NCI-H446 treated with DMSO at 0.1 percent for 48 hours (cell line): ENCODE results near the gene LRIG1.
A peak's percentile ranks its signal among the peaks of the same experiment; 100 is the strongest.
"Not testable (repeated sequence)": the region's sequence is repeated elsewhere in the genome, so short reads cannot be mapped to it uniquely, and the experiment has no call there.

Experiments used
- DNase-seq: peaks from one replicate; lab custom pipeline; 2025; lab: John Stamatoyannopoulos, UW

The LRIG1 gene

GRCh38 chr3:66421893-66422292, 78.9 kb downstream of the LRIG1 start:
- not testable (repeated sequence) for DNase-seq

DNA sequence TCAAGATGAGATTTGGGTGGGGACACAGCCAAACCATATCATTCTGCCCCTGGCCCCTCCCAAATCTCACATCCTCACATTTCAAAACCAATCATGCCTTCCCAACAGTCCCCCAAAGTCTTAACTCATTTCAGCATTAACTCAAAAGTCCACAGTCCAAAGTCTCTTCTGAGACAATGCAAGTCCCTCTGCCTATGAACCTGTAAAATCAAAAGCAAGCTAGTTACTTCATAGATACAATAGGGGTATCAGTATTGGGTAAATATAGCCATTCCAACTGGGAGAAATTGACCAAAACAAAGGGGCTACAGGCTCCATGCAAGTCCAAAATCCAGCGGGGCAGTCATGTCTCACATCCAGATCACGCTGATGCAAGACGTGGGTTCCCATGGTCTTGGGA, 79.7 kb downstream of the LRIG1 start:
- DNase-seq = not testable (repeated sequence)

- DNase-seq = no peak
Observed at GRCh38 chr3:66419036-66419435, 81.8 kb downstream of the LRIG1 start.

GRCh38 chr3:66418475-66418931, 82.3 kb downstream of the LRIG1 start:
- no peak for DNase-seq

DNA sequence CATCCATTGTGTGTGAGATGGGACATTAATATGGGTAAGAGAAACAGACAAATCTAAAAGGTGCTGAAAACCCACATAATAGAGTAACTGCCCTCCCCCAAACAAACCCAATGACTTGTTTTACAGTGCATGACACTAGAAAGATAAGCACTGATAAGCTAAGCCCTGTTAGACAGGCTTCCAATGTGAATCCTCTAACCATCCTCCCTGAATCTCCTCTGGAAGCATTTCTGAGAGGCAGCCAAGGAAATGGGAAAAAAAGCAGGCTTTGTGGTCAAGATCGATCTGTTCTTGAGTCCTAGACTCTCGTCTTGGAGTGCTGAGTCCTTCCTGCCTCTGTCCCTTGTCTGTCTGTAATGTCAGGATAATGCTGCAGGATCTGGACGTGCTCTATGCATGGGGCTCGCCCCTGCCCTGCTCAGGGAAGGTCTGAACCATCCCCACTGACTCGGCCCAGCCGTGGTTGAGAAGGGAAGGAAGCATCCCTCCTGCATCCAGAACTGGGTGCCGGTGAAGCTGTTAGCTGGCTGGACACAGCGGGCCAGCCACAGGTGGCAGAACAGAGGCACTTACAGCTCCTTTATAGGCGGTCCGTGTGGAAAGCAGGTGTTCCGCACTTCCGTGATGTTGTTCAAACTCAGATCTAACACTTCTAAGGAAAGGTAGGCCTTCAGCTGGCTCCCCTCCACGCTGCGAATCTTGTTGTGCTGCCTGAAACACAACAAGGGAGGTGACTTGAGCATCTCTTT, 84.1 kb downstream of the LRIG1 start:
- DNase-seq = no peak

- no peak for DNase-seq
Observed at GRCh38 chr3:66415867-66416428, 84.9 kb downstream of the LRIG1 start.

DNA sequence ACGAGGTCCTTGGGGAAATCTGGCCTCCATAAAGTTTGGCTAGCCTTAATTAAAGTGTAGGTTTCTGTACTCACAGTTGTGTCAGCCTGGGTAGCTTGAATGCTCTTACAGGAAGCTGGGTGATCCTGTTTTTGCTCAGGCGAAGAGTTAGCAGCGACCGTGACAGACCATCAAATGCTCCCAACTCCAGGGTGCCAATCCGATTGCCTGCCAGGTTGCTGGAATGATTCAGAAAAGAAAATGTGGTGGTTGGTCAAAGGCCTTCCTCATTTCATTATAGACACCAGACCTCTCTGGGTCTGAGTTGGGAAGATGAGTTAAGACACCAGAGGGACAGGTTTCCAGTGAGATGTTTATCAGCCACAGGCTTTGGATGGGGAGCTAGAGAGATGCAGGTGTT, 86.0 kb downstream of the LRIG1 start:
- no peak for DNase-seq

DNA sequence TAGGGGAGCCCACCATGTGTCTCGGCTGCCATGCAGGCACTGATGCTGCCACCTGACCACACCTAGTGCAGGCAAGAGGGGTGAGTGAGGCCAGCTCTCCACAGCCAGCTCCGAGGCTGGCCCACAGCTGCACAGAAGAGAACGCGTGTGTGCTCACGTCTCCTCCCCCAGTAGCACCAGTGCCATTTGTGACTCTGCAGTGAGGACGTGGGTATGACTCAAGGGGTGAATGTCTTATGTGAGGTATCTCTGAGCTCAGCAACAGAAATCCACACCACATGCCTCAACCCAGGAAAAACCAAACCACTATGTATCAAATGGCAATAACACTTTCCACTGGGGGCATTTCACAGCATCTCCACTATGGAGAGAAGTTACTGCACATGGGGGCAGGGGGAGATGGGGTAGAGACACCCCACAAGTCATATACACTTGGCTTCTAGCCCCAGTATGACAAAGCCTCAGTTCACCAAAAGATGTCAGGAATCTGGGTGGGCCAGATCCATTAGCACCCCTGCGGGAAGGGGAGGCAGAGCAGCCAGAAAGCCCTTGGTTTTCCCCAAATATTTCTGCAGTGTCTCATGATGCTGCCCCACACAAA, 87.6 kb downstream of the LRIG1 start:
- no peak for DNase-seq

DNA sequence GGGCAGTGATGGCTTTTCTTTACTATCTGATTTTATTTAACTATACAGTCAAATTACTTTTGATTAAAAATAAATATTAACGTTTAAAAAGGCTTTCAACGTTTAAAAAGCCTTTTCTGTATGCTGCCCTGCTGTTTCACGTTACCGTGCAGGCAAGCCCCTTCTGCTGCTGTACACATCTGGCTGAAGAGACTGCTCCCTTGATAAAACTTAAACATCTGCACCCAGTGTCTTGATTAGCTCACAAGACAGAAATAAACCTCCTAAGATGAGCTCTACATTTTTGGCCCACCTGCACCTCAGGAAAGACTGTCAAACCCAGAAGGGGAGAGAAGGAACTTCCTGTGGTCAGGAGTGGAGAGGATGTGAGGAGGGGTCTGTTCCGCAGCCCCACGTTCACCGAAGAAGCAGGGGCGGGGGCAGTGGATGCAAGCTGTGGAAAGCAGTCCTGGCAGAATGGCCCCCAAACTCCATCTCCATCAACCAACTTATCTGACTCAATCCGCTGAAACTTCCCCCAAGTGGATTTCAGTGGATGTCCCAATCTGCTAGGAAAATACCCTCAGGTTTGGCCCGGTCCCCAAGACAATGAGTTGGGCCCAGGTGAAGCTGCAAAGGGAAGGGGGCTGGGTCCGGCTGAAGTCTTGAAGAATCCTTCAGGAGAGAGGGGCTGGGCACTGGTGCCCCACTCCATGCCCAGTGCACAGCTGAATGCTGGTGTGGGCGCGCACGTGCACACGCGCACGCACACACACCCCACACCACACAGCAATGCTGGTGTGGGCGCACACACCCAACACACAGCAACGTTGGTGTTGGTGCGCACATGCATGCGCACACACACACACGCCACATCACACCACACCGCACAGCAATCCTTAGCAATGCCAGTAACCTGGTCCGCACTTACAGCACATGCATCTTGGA, 88.6 kb downstream of the LRIG1 start:
- no peak for DNase-seq

DNA sequence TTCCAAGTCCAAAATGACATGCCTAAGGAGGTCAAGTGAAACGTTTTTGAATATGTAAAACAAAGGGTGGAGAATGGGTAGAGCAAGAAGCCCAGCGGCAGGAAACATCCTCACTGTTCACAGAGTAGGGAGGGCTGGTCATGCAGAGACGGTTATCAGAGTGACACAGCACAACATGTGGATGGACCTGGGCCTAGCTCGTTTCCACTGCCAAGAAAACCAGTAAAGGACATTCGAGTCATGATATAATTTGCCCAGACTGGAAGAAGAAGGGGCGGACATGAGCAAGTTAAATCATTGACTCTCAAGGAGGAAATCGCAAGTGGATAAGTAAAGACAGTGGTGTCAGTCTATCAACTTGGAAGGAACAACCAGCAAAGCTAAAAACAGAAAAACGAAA, 89.3 kb downstream of the LRIG1 start:
- DNase-seq = no peak

DNA sequence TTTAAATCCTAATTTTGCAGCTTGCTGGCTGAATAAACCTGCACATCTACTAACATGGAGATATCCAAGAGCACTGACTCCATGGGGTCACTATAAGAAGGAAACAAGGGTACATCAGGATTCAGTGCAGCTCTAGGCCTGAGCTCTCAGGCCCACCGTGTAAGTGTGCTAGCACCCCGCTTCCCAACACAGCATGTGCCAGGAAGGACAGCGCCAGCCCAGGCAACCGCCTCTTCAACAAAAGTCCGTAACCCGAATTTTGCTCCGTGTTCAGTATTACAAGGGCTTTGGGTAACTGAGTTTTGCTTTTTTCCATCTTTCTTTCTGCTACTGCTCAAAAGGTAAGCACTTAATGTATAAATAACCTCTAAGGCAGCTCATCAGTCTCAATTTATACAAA, 89.8 kb downstream of the LRIG1 start:
- DNase-seq = no peak

DNA sequence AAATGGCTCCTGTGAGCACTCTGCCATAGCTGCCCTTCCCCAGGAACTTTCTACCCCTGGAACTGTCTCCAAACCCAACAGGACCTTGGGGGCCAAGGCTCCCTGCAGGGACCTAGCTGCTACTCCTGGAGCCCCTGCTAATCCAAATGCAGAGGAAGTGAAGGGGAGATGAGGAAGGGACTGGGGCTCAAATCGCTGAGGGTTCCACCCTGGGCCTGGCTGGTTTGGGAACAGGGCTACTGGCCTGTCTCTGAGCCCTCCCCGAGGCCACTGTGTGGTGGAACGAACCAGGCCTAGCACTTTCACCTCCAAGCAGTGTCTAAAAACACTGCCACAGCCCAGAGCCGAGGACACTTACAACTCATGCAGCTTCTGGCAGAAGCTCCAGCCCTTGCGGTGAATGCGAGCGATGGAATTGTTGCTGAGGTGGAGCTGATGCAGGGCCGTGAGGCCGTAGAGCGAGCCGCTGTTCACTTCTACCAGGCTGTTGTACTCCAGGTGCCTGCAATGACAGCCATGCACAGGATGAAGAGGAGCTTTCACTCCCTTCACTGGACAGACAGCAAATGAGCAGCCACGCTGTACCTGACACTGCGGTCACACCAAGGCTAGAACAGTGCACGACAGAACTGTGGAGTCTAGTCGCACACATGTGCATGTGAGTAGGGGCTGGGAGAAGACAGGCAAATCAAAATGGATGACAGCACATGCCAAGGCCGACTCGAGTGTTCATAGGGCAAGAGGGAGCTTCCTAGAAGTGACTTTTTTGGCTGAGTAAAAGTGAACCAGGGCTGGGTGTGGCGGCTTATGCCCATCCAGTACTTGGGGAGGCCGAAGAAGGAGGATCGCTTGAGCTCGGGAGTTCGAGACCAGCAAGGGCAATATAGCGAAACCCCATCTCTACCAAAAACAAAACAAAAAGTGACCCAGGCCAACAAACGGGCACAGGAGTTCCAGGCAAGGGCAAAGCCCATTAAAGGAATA, 90.8 kb downstream of the LRIG1 start:
- DNase-seq = no peak

DNA sequence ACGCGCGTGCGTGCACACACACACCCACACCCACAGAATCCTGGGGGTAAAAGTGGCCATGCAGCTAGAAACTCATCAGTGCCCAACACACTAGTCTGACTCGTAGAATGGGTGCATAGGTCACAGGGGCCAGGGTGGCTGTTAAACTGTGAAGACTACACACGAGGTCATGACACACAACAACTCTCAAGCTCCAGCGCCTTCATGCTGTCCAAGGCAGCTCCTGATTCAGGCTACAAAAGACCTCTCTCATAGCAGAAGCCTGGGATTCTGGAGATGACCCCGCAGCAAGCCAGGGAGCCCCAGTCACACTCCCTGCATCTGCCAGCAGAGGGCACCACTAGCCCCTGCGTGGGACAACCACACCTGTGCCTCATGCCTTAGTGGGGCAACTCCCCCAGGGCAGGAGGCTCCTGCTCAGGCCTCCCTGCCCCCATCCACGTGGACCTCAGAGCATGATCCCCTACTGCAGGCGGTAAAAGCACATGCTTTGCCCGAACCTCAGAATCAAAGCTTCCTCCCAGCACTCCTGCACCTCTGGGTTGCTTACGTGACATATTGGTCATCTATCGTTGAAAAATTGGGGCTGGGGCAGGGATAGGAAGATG, 93.1 kb downstream of the LRIG1 start:
- DNase-seq = no peak

DNA sequence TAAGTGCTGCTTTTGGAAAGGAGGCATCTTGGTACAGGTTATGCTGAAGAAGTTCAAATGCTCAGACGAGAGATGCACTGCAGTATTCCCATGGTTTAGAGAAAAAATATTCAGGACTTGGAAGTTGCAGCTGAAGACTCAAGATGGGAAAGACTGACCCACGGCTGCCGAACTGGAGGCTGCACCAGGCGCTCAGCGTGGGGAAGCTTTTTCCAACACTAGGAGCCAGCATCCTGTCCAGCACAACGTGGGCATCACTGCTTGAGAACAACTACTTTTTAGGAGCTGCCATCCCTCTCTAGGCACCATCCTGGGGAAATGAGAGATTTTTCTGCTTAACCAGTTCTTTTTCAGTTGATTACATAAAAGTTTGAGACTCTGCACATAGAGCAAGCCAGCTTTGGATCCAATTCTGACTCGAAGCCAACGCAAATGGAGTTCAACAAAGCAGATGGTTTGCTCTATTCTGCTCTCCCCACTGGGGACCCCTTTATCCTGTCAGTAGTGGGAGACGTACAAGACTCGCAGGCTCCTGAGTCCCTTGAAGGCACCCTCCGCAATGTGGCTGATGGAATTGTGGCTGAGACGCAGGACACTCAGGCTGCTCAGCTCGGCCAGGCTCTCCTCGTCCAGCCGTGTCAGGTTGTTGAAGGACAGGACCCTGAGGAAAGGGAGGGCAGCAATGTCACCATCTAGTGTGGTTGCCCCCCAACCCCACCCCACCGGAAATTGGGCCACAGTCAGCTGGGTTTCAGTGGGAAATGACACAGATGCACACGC, 93.8 kb downstream of the LRIG1 start:
- no peak for DNase-seq

GRCh38 chr3:66406163-66406562, 94.7 kb downstream of the LRIG1 start:
- DNase-seq = no peak

- peak; percentile 46 for DNase-seq
Observed at GRCh38 chr3:66405701-66406091, 95.1 kb downstream of the LRIG1 start.

DNA sequence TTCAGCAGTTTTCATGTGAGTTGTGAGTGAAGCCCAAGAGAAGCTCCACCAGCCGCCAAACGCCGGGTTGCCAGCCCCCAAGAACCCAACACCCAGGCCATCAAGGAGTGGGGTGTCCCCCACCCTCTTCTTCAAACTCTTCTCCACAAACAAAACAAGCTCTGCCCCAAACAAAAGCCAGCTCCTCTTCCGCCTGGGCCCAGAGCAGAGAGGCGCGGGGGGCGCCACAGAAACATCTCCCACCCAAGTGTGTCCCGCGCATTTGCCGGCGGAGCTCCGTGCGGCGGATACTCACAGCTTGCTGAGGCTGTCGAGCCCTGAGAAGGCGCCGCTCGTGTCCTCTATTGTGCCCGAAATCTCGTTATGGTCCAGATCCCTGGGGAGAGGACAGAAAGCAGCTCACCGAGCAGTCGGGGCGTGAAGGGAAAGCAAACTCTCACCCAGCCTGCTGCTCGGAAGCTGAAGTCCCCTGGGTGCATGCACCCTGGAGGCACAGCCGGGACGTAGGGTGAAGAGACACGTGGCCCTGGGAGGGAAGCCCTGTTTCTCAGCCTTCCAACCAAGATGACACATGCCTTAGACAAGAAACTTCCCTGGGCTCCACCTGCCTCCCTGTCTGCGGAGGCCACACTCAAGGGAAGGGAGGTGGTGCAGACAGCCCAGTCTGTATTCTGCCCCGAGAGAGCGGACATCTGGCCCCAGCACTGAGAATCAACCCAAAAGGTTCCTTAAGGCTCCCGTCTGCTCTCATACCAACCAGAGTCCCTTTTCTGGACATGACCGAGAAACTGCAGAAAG, 95.7 kb downstream of the LRIG1 start:
- no peak for DNase-seq

DNA sequence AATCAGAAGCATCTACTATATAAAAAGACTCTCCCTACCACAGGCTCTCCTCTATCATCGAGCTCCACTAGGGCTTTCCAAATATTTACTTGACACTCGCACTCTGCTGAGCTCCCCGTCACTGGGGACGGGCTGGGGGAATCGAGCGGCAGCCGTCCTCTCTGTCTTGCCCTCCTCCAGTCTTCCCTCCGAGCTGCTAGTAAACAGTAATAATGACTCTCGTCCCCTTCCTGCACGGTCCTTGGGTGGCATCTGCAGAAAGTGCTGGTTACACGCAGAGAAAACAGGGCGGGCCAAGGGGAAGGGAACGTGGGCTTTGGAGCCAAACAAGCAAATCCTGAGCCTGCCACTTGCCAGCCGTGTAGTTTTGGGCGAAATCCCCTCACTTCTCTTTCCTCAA, 96.6 kb downstream of the LRIG1 start:
- DNase-seq = no peak

GRCh38 chr3:66403323-66403990, 97.4 kb downstream of the LRIG1 start:
- no peak for DNase-seq
